Measurements from ENCODE around the gene IL1RL2.

The IL1RL2 gene

DNA sequence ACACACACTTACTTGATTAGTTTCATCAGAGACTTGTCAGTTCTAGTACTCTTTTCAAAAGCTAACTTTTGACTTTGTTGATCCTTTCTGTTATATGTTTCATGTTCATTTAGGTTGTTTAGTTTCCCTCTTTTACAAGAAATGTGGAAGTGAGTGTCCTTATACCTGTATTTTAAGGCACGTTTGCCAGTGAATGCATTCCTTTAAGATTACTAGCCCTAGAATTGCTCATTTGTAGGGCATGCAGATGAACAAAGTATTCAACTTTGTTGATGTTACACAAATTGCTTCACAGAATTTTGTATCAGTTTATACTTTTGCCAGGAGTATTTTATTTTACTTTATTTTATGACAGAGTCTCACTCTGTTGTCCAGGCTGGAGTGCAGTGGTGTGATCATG lies 6.3 kb downstream of the IL1RL2 start:
- in situ Hi-C loops (cut with HindIII; ENCODE audit: low sequenced_read_pairs) = no loop called here

DNA sequence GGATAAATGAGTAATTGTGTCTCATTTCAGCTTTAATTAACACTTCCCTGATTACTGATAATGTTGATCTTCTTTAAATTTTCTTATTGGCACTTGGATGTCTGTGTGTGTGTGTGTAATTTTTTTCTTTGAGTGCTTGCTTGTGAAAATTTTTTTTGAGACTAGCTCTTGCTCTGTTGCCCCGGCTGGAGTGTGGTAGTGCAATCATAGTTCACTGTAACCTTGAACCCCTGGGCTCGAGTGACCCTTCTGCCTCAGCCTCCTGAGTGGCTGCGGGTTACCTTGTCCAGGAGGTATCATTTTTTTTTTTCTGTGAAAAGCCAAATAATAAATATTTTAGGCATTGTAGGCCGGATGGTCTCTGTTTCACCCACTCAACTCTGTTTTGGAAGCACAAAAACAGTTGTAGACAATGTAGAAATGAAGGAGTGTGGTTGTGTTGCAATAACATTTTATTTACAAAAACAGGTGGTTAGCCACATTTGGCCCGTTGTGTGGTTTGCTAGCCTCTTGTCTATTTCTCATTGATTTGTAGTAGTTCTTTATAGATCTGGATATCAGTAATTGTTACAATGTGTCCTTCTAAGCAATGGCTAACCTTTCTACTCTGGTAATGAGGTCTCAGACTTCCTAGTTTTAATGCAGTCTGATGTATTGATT lies 7.9 kb downstream of the IL1RL2 start:
- in situ Hi-C loops (cut with HindIII; ENCODE audit: low sequenced_read_pairs) = no loop called here

DNA sequence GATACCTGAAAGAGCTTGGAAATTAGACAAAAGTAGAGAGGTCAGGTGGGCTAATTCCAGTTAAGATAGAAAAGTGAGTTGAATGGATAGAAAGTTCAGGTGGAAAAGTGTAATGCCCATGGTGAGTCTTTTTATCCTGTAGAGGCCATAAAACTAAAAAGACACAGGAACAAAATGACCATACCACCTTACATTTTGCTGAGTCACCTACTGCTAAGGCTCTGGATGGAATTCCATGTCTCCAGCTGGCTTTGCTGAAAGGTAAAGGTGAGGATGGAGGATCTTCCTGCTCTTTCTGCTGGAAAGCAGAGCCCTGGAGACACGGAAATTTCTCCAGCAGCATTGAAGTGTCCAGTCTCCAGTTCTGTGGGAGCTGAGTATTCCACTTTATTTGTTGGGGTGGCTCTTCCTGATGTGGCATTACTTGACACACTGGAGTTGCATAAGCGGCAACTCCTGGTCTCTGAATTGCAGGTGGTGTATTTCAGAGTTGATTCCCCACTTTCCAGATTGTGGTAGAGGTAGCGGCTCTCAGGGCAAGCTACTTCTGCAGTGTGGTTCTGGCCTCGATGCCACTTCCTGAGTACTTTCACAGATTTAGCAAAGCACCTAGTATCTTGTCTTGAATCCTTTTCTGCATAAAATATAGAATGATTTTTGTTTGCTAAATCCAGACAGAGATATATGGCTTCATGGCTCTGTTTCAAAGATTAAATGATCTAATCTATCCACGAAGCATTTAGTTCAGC lies 10.7 kb downstream of the IL1RL2 start:
- in situ Hi-C loops (cut with HindIII; ENCODE audit: low sequenced_read_pairs) = no loop called here

DNA sequence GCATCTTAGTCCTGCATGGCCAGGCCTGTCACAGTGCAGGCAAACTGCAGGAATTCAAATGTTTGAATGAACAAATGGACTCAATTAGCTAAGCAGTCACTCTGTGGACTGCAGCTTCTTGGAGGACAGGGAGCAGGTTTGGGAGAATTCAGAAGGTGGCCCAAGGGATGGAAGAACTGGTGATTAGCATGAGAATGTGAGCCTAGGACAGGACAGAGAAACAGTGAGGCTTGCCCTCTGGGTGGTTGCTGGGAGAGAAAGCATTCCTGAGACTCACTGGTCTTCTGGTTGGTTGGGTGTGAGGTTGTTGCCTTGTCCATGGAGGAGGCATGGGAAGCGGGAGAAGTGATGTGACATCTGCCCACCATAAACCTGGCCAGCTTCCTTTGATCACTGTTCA lies 13.7 kb downstream of the IL1RL2 start:
- in situ Hi-C loops (cut with HindIII; ENCODE audit: low sequenced_read_pairs) = no loop called here

DNA sequence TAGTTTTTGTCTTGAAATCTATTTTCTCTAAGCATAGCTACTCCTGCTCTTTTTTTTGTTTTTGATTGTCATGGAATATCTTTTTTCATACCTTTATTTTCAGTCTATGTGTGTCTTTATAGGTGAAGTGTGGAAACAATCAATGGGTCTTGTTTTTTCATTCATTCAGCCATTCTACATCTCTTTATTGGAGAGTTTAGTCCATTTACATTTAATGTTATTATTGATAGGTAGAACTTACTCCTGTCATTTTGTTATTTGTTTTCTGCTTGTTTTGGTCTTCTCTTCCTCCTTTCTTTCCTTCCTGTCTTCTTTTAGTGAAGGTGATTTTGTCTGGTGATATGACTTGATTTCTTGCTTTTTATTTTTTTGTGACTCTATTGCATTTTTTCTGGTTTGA lies 17.8 kb downstream of the IL1RL2 start:
- in situ Hi-C loops (cut with HindIII; ENCODE audit: low sequenced_read_pairs) = no loop called here

DNA sequence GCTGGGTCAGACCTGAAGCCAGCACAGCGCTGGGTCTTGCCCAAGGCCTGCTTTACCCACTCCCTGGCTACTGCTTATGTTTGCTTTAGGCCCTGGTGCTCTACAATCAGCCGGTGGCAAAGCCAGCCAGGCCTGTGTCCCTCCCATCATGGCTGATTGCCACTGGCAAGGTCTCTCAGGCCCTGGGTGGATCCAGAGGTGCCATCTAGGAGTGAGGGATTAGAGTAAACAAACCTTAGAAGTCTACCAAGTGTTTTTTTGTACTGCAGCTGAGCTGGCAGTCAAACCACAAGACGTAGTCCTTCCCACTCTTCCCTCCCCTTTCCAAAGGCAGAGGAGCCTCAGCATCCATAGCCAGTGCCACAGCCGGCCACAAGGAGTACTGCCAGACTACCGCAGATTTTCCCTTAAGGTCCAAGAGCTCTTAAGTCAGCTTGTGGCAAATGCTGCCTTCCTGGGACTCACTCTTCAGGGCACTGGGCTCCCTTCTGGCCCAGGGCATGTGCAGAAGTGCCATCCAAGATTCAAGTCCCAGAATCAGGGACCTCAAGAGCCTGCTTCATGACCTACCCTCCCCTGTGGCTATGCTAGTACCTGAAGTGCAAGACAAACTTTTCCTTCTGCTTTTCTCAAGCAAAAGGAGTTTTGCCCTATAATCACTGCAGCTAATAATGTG lies 20.0 kb downstream of the IL1RL2 start:
- in situ Hi-C loops (cut with HindIII; ENCODE audit: low sequenced_read_pairs) = no loop called here

DNA sequence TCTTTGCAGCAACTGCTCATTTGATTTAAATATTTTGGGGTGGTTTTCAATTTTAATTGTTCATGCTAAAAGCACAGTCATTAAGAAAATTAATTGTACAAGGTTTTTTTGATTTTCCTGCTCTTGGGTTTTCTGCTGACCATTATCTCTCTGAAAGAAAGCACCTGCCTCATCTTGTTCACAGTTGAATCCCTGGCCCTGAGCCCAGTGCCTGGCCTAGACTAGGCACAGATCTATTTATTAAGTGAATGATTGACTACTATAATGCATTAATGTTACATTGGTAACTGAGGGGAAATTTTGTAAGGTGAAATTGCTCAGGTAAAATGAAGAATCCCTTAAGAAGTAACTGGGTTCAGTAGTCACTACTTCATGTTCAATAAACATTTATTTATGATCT lies 22.0 kb downstream of the IL1RL2 start:
- in situ Hi-C loops (cut with HindIII; ENCODE audit: low sequenced_read_pairs) = no loop called here

DNA sequence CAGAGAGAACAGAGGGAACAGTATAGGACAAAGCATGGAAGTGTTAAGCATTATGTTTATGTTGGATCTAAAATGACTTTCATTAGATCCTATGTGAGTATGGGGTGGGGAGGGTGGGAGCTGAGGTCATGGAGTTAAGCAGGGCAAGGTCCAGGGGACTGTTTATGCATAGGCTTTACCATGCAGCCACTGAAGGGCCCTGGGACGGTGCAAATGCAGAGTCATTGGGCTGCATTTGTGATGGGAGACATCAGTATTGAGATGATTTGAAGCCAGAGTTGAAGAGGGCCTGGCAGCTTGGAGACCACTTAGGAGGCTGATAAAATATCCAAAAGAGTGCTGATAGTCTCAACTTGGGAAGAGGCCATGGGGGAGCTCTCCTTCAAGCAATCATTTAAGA lies 22.7 kb downstream of the IL1RL2 start:
- in situ Hi-C loops (cut with HindIII; ENCODE audit: low sequenced_read_pairs) = no loop called here

DNA sequence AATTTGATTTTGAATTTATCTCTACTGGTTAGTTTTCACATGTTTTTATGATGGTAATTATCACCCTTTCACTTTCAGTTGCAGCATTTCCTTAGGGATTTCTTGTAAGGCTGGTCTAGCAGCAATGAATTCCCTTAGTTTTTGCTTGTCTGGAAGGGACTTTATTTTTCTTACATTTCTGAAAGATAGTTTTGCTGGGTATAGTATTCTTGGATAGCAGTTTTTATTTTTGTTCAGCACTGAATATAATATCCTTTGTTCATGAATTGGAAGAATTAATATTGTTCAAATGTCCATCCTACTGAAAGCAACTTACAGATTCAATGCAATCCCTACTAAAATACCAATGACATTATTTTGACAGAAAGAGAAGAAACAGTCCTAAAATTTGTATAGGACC lies 30.2 kb downstream of the IL1RL2 start:
- in situ Hi-C loops (cut with HindIII; ENCODE audit: low sequenced_read_pairs) = no loop called here

DNA sequence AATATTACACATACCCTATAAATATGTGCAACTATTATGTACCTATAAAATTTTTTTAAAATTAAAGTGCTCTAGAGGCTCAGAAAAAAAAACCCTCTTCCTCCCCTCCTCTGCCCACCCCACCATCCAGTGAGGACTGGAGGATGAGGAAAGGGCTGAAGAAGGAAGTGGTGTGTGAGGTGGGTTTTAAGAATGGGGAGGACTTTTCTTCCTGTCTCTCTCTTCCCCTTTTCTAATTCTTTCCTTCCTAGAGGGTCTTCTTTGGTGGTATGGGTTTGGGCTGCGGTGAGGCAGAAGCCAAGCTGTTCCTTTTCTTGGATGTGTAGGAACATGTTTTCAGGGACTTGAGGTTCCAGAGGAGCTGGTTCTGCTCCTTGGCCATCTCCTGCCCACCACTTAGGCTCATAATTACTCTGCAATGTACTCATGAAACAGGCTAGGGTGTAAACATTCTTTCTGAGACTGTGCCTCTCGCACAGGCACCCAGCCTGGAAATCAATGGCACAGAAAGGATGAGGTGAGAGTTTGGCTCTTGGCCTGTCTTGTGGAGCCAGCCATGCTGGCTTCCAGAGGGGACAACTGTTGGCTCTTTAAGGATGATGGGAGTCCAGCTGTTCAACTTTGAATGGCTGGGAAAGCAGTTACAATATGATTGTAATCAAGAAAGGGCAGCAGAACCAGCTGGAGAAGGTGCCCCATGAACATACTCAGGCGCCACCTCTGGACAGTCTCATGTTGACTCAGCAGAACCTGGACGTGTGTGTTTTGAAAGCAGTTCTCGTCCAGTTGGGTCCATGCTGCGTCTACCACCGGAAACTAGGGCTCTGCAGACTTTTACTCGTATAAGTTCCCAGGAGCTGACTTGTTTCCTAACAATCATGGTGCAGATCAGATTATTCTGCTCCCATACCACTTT lies 38.3 kb downstream of the IL1RL2 start:
- in situ Hi-C loops (cut with HindIII; ENCODE audit: low sequenced_read_pairs) = no loop called here

DNA sequence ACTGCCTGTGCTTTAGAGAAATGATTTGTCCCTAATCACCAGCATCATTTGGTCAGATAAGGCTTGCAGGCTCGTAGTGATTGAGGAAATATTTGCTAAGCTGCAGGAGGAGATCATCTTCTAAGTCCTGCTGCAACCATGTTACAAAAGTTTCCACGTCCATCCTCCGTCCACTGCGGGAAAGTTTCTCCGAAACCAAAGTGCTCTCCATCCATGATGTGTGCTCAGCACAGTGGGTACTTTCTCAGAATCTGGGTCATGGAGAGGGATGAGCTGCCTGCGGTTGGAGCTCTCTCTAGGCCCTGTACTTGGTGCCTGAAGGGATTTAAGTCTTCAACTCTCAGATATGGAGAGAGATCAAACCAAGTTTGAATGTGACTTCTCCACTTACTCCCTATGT lies 39.3 kb downstream of the IL1RL2 start:
- in situ Hi-C loops (cut with HindIII; ENCODE audit: low sequenced_read_pairs) = no loop called here

DNA sequence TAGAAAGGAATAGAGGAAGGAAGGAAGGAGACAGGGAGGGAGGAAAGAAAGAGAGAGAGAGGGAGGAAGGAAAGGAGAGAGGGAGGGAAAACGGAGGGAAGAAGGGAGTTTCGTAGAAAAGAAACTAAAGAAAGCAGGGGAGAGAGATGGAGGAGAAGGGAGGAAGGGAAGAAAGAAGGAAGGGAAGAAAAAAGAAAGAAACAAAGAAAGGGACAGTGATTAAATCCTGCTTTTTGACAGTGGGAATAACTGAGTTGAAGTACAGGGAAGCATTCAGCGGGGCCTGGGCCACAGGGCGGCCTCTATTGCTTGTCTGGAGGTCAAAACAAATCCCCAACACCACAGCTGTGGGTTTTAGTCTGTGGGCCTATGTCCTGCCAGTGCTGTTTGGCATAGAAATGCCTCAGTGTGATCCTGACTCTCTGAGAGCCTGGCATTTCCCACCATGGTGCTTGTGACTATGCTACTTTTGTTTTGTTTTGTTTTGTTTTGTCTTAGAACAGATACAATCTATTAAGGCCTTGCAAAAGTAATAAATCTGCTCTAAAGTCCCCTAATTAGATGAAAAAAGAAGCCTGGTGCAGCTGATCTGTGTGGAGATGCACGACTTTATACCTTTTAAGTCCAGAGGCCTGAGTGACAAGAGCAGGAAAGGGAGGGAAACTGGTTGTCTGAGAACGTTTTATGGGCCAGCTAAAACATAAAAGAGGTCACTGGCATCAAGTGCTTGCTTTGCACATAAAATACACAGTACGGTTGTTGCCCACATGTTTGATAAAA lies 40.0 kb downstream of the IL1RL2 start:
- in situ Hi-C loops (cut with HindIII; ENCODE audit: low sequenced_read_pairs) = no loop called here

DNA sequence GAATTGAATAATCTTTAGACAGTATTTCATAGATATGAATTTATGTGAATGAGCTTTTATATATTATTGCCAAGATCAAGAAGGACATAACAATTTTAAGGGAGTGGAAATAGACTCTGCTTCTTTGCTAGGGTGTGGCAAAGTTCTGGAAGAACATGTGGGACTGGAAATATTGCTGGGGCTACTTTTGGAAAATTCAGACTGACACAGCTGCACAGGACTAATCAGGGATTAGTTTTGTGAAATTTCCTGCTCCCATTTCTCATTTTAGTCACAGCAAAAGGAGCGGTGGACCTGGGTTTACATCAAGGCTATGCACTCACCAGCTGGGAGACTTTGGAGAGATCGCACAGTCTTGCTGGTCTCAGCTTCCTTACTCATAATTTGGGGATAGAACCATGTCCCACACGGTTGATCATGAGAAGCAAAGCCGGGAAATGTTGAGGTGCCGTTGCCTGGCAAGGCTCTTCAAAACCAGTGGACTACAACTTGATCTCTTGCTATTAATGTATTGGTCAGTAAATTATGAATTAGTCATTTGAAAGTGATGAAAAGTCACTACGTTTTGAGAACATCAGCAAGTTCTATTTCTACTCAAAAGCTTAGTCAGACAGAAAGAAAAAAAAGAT lies 42.4 kb downstream of the IL1RL2 start:
- in situ Hi-C loops (cut with HindIII; ENCODE audit: low sequenced_read_pairs) = no loop called here

DNA sequence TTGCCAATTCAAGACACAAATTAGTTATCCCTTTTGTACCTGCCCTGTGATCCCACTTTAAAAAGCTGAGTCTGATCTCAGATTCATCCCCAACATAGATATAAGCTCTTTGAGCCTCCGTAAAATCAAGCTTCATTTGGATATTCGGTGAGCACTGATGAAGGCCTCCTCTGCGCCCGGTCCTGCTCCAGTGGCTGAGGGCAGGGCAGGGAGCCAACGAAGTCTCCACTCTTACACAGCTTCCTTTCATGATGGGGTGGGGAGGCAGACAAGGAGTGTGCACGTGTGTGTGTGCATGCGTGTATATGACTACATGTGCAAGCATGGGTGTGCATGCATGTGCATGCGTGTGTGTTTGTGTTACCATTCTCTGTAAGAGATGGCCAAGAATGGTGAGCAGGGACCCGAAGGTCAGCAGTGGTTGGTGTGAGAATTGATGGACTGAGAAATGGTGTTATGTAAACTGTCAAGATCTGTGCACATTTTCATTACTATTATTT lies 43.6 kb downstream of the IL1RL2 start:
- in situ Hi-C loops (cut with HindIII; ENCODE audit: low sequenced_read_pairs) = no loop called here

DNA sequence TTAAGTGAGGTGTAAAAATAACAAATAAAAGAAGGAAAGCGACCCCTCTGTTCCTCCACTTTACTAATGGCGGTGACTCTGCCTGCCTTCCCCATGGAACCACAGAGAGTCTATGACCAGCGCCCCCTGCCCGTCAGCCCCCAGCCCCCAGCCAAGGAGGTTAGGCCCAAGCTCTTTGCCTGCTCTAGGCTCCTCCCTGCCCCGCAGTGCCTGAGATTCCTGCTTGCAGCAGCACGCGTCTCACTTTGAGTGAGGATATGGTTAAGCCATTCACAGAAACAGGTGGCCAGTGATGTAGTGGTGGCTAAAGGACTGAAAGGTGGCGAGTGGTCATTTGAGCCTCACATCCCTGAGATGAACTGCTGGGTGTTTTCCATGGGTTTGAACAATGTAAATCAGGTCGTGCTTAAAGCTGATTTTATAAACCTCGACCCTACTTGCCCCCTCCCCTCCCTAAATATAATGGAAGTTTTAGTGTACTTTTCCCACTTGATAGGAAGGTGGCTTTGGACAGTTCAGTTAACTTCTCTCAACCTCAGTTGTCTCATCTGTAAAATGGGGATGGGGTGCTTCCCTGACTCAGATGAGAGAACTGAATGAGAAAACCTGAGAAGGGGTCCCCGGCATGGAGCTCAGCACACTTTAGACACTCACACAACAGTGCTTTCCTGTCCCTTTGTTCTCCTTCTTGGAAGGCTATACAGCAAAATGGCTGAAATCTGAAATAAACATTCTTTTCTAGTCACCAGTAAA lies 46.5 kb downstream of the IL1RL2 start:
- in situ Hi-C loops (cut with HindIII; ENCODE audit: low sequenced_read_pairs) = no loop called here

DNA sequence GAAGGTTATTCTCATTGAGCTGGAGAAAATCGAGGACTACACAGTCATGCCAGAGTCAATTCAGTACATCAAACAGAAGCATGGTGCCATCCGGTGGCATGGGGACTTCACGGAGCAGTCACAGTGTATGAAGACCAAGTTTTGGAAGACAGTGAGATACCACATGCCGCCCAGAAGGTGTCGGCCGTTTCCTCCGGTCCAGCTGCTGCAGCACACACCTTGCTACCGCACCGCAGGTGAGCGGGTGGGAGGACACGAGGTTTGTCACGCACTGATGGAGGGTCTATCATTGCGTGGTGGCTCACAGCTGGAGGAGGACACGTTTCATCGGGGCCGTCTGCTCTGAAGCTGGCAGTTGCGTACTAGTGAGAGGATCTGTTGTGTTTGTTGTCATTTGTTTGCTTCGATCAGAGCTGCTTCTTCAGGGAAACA lies 48.2 kb downstream of the IL1RL2 start:
- in situ Hi-C loops (cut with HindIII; ENCODE audit: low sequenced_read_pairs) = no loop called here

DNA sequence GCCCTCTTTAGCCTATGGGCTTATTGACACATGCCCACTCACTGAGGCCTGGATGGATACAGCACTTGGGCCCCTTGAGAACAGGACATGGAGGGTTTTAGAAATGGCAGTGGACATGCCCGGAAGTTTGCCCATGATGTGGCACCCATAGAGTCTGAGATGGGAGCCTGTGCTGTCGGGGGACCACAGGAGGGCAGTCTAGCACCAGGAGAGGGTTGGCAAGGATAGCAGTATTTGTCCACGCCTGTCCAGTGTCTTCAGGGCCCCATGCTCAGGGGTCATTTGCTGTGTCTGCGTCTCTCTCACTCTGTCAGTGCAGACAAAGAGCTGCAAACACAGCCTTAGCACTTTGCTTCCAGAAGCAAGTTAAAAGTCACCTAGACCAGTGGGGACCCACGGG lies 48.7 kb downstream of the IL1RL2 start:
- in situ Hi-C loops (cut with HindIII; ENCODE audit: low sequenced_read_pairs) = no loop called here

DNA sequence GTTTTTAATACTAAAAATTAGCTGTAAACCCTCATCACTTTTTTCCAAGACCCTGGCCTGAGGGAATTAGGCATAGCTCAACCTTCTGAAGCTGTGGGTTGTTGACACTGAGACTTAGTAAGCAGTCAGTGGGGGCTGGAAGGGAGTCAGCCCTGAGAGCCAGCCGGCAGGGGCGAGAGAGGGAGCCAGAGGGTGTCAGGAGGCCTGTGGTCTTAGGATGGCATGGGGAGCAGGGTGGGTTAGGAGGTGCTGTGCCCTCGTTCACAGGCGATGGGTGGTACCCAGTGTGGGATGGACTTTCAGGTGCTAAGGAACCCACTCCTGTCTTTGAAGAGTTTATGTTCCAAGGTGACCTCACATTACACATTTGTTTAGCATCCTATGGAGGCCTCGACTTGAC lies 49.3 kb downstream of the IL1RL2 start:
- in situ Hi-C loops (cut with HindIII; ENCODE audit: low sequenced_read_pairs) = no loop called here

DNA sequence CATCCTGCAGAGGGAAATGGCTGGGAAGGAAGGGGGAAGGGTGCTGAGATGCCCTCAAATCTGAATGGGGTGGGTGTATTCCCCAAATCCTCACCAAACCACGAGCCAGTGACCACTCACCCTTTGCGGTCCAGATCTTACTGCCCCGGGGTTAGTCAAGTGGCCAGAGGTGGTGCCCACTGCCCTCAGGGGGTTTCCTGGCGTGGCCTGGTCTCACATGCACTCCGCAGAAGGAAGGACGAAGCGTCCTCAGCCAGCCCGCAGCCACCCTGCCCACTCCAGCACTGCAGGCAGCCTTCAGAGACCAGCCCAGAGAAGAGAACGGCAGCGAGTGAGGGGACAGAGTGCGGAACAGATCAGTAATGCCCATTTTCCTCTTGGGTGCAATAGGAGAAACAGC lies 50.4 kb downstream of the IL1RL2 start:
- in situ Hi-C loops (cut with HindIII; ENCODE audit: low sequenced_read_pairs) = no loop called here
